GM23338 (cell line): ENCODE results near the gene MTX3. TPM values are rescaled to one million over a fixed set of nuclear protein-coding genes. Genes with fewer than 3 reads are reported as not detected.

ENCODE experiments used
- ATAC-seq: fragments of 200-7000 bp; cut with Tn5 transposase; 3 replicates; pipeline ENCODE4 v1.9.1; 2020
- DNase-seq: peaks from one replicate; pipeline ENCODE4 v3.0.0-alpha.2; 2015; ENCODE audit warnings: low spot score
- H2AFZ ChIP-seq: fragments of 200-600 bp; sonication (generic); 2 replicates; pipeline ENCODE4 v1.8.0; 2016; ENCODE audit warnings: antibody characterized with exemption, mild to moderate bottlenecking, moderate library complexity
- H3F3A ChIP-seq: fragments of 200-600 bp; sonication (generic); replicated peaks from 2 replicates; pipeline ENCODE4 v1.8.0; 2017; ENCODE audit warnings: antibody characterized with exemption, mixed run types, low read depth
- H3K27ac ChIP-seq: fragments of 200-600 bp; sonication (generic); 2 replicates; pipeline ENCODE4 v1.6.1; 2016; ENCODE audit warnings: low read depth
- H3K27me3 ChIP-seq: fragments of 200-600 bp; sonication (generic); 2 replicates; pipeline ENCODE4 v1.8.0; 2016; ENCODE audit warnings: mild to moderate bottlenecking, mixed run types, moderate library complexity; ENCODE audit not compliant: insufficient read depth
- H3K36me3 ChIP-seq: fragments of 200-600 bp; sonication (generic); 2 replicates; pipeline ENCODE4 v1.8.0; 2016; ENCODE audit warnings: mild to moderate bottlenecking; ENCODE audit not compliant: insufficient read depth
- H3K4me1 ChIP-seq: fragments of 200-600 bp; sonication (generic); 2 replicates; pipeline ENCODE4 v1.8.0; 2016; ENCODE audit warnings: mild to moderate bottlenecking, moderate library complexity; ENCODE audit not compliant: insufficient read depth
- H3K4me2 ChIP-seq: fragments of 200-600 bp; sonication (generic); 2 replicates; pipeline ENCODE4 v1.7.1; 2017; ENCODE audit warnings: mixed run types
- H3K4me3 ChIP-seq: fragments of 200-600 bp; sonication (generic); 2 replicates; pipeline ENCODE4 v1.6.1; 2016; ENCODE audit warnings: mixed run types
- H3K79me2 ChIP-seq: fragments of 200-600 bp; sonication (generic); replicated peaks from 2 replicates; pipeline ENCODE4 v1.8.0; 2017; ENCODE audit warnings: mild to moderate bottlenecking; ENCODE audit not compliant: insufficient read depth
- H3K9me2 ChIP-seq: fragments of 200-600 bp; sonication (generic); 2 replicates; pipeline ENCODE4 v1.8.0; 2017; ENCODE audit not compliant: insufficient read depth
- H4K20me1 ChIP-seq: fragments of 200-600 bp; sonication (generic); replicated peaks from 2 replicates; pipeline ENCODE4 v1.8.0; 2017; ENCODE audit warnings: mild to moderate bottlenecking; ENCODE audit not compliant: insufficient read depth
- H3K27ac Mint-ChIP-seq: 2 replicates; pipeline ENCODE4 v1.8.0; 2020; ENCODE audit warnings: inconsistent platforms, mild to moderate bottlenecking, moderate library complexity, mixed read lengths
- H3K27me3 Mint-ChIP-seq: 3 replicates; pipeline ENCODE4 v1.8.0; 2022; ENCODE audit warnings: low read depth, mild to moderate bottlenecking, moderate library complexity, mixed read lengths, inconsistent platforms; ENCODE audit not compliant: insufficient read depth, poor library complexity
- H3K36me3 Mint-ChIP-seq: 3 replicates; pipeline ENCODE4 v1.8.0; 2021; ENCODE audit warnings: low read depth, mild to moderate bottlenecking, inconsistent platforms, moderate library complexity, mixed read lengths
- H3K4me1 Mint-ChIP-seq: 3 replicates; pipeline ENCODE4 v1.8.0; 2020; ENCODE audit warnings: mild to moderate bottlenecking, inconsistent platforms, mixed read lengths
- H3K4me3 Mint-ChIP-seq: 3 replicates; pipeline ENCODE4 v1.8.0; 2021; ENCODE audit warnings: moderate library complexity, mild to moderate bottlenecking, inconsistent platforms, mixed read lengths
- H3K9me3 Mint-ChIP-seq: 3 replicates; pipeline ENCODE4 v1.8.0; 2020; ENCODE audit warnings: moderate library complexity, mild to moderate bottlenecking, inconsistent platforms, mixed read lengths
- CREB1 ChIP-seq: fragments of 250-450 bp; sonication (Bioruptor Pico); IDR thresholded peaks from 2 replicates; pipeline ENCODE4 v1.5.0; 2020; ENCODE audit warnings: low read depth, mild to moderate bottlenecking, moderate library complexity
- EZH2 ChIP-seq: fragments of 200-600 bp; sonication (generic); IDR thresholded peaks from one replicate; pipeline ENCODE4 v1.8.0; 2017; ENCODE audit warnings: antibody characterized with exemption, mild to moderate bottlenecking, low read depth; ENCODE audit not compliant: unreplicated experiment
- JUNB ChIP-seq: IDR thresholded peaks from one replicate; pipeline ENCODE4 v1.6.1; 2016; ENCODE audit warnings: antibody characterized with exemption; ENCODE audit not compliant: unreplicated experiment
- NANOG ChIP-seq: IDR thresholded peaks from 2 replicates; pipeline ENCODE4 v1.6.1; 2016; ENCODE audit warnings: antibody characterized with exemption, borderline replicate concordance
- STAT1 ChIP-seq: IDR thresholded peaks from one replicate; pipeline ENCODE4 v1.6.1; 2016; ENCODE audit warnings: antibody characterized with exemption; ENCODE audit not compliant: unreplicated experiment
- ZNF114 ChIP-seq: fragments of 250-450 bp; sonication (Bioruptor Pico); IDR thresholded peaks from 2 replicates; pipeline ENCODE4 v1.5.0; 2020; ENCODE audit warnings: mild to moderate bottlenecking, moderate library complexity
- ZNF331 ChIP-seq: fragments of 250-450 bp; sonication (Bioruptor Pico); IDR thresholded peaks from 2 replicates; pipeline ENCODE4 v1.5.0; 2020; ENCODE audit warnings: low read depth, mild to moderate bottlenecking, moderate library complexity
- polyA plus RNA-seq: library from polyadenylated mRNA; unstranded; fragments of >200 nt; fragmentation: Nextera tagmentation; extraction: Ambion mirVana; gene quantifications from 2 replicates; pipeline ENCODE4 v1.2.1, GENCODE V29; 2016
- total RNA-seq: library from RNA; depleted of rRNA; stranded (reverse); fragments of >200 nt; shearing (Covaris generic); gene quantifications from 2 replicates; pipeline ENCODE4 v1.2.3, GENCODE V29; 2014
- TF ChIP-seq, protein P1 (sequence below): fragments of 250-450 bp; sonication (Bioruptor Pico); IDR thresholded peaks from 2 replicates; pipeline ENCODE4 v1.5.0; 2020; ENCODE audit warnings: mild to moderate bottlenecking, moderate library complexity
- TF ChIP-seq, protein P2 (sequence below): IDR thresholded peaks from one replicate; pipeline ENCODE4 v1.6.1; 2018; ENCODE audit warnings: antibody characterized with exemption; ENCODE audit not compliant: unreplicated experiment
- TF ChIP-seq, protein P3 (sequence below), 2 experiments: fragments of 200-600 bp in 1 of 2; sonication (generic) in 1 of 2; conservative IDR thresholded peaks; 2 replicates each; pipeline versions ENCODE4 v1.5.1 to v1.6.1; 2016 to 2017; ENCODE audit warnings: antibody characterized with exemption in 2 of 2, low read depth in 2 of 2, mild to moderate bottlenecking in 2 of 2, moderate library complexity in 1 of 2

Gene MTX3
- total and polyA plus RNA-seq, 2 experiments from 2014 or later, result 11.3 to 33.8 TPM

DNA sequence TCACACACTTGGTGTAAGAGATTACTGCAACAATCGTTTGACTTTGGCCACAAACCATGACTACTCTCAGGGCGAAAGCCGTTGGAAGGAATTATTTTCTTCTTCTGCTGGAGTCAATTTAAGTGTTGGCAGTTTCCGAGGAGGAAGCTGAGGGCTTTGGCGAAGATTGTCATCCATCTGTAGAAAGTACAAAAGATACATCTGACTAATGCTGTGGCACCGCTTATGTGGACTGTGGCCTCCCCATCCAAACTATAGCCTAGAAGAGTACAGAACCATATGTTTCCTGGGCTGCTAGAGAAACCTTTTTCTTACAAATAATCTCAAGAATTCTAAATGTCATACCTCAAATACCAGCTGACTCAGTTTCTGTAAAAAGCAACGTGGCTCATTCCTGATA, 7.4 kb downstream of the MTX3 start:
- H3K4me3 Mint-ChIP-seq, result no peak overlapping the region
- no peaks in the 10 kb centered on the region for H4K20me1 ChIP-seq
- DNase-seq (no peak), ATAC-seq (no peak)
- H3K4me3 ChIP-seq, result no peak overlapping the region
- H3K36me3 Mint-ChIP-seq, result peaks cover 76% of the 10 kb centered on the region
- H3K27ac ChIP-seq, result no peak overlapping the region
- no peaks in the 10 kb centered on the region for H3F3A ChIP-seq
- H3K9me2 ChIP-seq, result no peaks in the 10 kb centered on the region
- no peak overlapping the region for H3K4me2 ChIP-seq
- no peak for TF ChIP-seq EZH2
- H3K4me1 ChIP-seq, result no peaks in the 10 kb centered on the region
- H3K36me3 ChIP-seq, result peaks cover 47% of the 10 kb centered on the region
- no peaks in the 10 kb centered on the region for H3K9me3 Mint-ChIP-seq
- H3K27me3 ChIP-seq, result no peaks in the 10 kb centered on the region
- H2AFZ ChIP-seq, result no peak overlapping the region
- H3K27me3 Mint-ChIP-seq, result peaks cover 2% of the 10 kb centered on the region
- no peak overlapping the region for H3K27ac Mint-ChIP-seq
- H3K4me1 Mint-ChIP-seq, result no peaks in the 10 kb centered on the region; the same call in 2 of the 3 replicates
- no peaks in the 10 kb centered on the region for H3K79me2 ChIP-seq

DNA sequence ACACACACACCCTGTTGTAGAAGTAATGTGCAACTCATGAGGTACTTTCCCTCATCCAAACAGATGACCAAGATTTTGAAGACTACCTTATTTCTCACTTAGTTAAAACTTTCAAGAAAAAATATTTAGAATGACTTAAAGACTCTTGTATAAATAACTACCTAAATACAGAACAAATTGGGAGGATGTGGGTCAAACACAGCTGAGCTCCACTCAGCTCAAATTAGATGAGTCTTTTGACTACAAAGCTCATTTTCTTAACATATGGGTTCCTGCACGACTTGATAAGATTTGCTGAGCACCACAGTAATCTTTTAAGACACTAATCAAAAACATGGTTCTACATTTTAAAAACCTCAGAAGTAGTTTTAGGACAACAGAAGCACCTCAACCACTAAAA, 8.9 kb downstream of the MTX3 start:
- no peak overlapping the region for H3K27ac Mint-ChIP-seq
- H3K36me3 Mint-ChIP-seq, result peaks cover 77% of the 10 kb centered on the region
- no peak overlapping the region for H2AFZ ChIP-seq
- TF ChIP-seq ZNF331 (CRISPR knock-in tag), result no peak
- TF ChIP-seq ZNF114 (CRISPR knock-in tag), result no peak
- TF ChIP-seq NANOG, result no peak
- TF ChIP-seq STAT1, result no peak
- TF ChIP-seq CREB1, result no peak
- TF ChIP-seq, protein P1, sequence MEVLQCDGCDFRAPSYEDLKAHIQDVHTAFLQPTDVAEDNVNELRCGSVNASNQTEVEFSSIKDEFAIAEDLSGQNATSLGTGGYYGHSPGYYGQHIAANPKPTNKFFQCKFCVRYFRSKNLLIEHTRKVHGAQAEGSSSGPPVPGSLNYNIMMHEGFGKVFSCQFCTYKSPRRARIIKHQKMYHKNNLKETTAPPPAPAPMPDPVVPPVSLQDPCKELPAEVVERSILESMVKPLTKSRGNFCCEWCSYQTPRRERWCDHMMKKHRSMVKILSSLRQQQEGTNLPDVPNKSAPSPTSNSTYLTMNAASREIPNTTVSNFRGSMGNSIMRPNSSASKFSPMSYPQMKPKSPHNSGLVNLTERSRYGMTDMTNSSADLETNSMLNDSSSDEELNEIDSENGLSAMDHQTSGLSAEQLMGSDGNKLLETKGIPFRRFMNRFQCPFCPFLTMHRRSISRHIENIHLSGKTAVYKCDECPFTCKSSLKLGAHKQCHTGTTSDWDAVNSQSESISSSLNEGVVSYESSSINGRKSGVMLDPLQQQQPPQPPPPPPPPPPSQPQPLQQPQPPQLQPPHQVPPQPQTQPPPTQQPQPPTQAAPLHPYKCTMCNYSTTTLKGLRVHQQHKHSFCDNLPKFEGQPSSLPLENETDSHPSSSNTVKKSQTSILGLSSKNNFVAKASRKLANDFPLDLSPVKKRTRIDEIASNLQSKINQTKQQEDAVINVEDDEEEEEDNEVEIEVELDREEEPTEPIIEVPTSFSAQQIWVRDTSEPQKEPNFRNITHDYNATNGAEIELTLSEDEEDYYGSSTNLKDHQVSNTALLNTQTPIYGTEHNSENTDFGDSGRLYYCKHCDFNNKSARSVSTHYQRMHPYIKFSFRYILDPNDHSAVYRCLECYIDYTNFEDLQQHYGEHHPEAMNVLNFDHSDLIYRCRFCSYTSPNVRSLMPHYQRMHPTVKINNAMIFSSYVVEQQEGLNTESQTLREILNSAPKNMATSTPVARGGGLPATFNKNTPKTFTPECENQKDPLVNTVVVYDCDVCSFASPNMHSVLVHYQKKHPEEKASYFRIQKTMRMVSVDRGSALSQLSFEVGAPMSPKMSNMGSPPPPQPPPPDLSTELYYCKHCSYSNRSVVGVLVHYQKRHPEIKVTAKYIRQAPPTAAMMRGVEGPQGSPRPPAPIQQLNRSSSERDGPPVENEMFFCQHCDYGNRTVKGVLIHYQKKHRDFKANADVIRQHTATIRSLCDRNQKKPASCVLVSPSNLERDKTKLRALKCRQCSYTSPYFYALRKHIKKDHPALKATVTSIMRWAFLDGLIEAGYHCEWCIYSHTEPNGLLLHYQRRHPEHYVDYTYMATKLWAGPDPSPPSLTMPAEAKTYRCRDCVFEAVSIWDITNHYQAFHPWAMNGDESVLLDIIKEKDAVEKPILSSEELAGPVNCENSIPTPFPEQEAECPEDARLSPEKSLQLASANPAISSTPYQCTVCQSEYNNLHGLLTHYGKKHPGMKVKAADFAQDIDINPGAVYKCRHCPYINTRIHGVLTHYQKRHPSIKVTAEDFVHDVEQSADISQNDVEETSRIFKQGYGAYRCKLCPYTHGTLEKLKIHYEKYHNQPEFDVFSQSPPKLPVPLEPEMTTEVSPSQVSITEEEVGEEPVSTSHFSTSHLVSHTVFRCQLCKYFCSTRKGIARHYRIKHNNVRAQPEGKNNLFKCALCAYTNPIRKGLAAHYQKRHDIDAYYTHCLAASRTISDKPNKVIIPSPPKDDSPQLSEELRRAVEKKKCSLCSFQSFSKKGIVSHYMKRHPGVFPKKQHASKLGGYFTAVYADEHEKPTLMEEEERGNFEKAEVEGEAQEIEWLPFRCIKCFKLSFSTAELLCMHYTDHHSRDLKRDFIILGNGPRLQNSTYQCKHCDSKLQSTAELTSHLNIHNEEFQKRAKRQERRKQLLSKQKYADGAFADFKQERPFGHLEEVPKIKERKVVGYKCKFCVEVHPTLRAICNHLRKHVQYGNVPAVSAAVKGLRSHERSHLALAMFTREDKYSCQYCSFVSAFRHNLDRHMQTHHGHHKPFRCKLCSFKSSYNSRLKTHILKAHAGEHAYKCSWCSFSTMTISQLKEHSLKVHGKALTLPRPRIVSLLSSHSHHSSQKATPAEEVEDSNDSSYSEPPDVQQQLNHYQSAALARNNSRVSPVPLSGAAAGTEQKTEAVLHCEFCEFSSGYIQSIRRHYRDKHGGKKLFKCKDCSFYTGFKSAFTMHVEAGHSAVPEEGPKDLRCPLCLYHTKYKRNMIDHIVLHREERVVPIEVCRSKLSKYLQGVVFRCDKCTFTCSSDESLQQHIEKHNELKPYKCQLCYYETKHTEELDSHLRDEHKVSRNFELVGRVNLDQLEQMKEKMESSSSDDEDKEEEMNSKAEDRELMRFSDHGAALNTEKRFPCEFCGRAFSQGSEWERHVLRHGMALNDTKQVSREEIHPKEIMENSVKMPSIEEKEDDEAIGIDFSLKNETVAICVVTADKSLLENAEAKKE (CRISPR knock-in tag), result no peak
- no peak for TF ChIP-seq EZH2
- no peak for TF ChIP-seq JUNB
- TF ChIP-seq, protein P2, sequence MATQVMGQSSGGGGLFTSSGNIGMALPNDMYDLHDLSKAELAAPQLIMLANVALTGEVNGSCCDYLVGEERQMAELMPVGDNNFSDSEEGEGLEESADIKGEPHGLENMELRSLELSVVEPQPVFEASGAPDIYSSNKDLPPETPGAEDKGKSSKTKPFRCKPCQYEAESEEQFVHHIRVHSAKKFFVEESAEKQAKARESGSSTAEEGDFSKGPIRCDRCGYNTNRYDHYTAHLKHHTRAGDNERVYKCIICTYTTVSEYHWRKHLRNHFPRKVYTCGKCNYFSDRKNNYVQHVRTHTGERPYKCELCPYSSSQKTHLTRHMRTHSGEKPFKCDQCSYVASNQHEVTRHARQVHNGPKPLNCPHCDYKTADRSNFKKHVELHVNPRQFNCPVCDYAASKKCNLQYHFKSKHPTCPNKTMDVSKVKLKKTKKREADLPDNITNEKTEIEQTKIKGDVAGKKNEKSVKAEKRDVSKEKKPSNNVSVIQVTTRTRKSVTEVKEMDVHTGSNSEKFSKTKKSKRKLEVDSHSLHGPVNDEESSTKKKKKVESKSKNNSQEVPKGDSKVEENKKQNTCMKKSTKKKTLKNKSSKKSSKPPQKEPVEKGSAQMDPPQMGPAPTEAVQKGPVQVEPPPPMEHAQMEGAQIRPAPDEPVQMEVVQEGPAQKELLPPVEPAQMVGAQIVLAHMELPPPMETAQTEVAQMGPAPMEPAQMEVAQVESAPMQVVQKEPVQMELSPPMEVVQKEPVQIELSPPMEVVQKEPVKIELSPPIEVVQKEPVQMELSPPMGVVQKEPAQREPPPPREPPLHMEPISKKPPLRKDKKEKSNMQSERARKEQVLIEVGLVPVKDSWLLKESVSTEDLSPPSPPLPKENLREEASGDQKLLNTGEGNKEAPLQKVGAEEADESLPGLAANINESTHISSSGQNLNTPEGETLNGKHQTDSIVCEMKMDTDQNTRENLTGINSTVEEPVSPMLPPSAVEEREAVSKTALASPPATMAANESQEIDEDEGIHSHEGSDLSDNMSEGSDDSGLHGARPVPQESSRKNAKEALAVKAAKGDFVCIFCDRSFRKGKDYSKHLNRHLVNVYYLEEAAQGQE, result no peak
- TF ChIP-seq, protein P3, sequence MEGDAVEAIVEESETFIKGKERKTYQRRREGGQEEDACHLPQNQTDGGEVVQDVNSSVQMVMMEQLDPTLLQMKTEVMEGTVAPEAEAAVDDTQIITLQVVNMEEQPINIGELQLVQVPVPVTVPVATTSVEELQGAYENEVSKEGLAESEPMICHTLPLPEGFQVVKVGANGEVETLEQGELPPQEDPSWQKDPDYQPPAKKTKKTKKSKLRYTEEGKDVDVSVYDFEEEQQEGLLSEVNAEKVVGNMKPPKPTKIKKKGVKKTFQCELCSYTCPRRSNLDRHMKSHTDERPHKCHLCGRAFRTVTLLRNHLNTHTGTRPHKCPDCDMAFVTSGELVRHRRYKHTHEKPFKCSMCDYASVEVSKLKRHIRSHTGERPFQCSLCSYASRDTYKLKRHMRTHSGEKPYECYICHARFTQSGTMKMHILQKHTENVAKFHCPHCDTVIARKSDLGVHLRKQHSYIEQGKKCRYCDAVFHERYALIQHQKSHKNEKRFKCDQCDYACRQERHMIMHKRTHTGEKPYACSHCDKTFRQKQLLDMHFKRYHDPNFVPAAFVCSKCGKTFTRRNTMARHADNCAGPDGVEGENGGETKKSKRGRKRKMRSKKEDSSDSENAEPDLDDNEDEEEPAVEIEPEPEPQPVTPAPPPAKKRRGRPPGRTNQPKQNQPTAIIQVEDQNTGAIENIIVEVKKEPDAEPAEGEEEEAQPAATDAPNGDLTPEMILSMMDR (conservative IDR thresholded peaks at IDR 0.05; ENCODE audit: low read depth in 2 of 2), result no peak

More for the DNA sequence above, 8.9 kb downstream of the MTX3 start:
- Histone ChIP-seq H3K27me3 (no peaks in the 10 kb centered on the region), H3K79me2 (no peaks in the 10 kb centered on the region), H3K4me1 (no peaks in the 10 kb centered on the region), H3K27ac (no peak overlapping the region), H3K4me3 (no peak overlapping the region), H3K9me2 (no peaks in the 10 kb centered on the region), H3K4me2 (no peak overlapping the region), H4K20me1 (no peaks in the 10 kb centered on the region), H3F3A (no peaks in the 10 kb centered on the region), H3K36me3 (peaks cover 38% of the 10 kb centered on the region)
- ATAC-seq (no peak), DNase-seq (no peak)
- no peaks in the 10 kb centered on the region; the same call in 2 of the 3 replicates for H3K4me1 Mint-ChIP-seq
- peaks cover 2% of the 10 kb centered on the region for H3K27me3 Mint-ChIP-seq
- no peaks in the 10 kb centered on the region for H3K9me3 Mint-ChIP-seq
- no peak overlapping the region for H3K4me3 Mint-ChIP-seq
